Left ventricle myocardium inferior (tissue), 1 donor: ENCODE measurements around the gene BCAS4. TPM values are rescaled to one million over a fixed set of nuclear protein-coding genes. Genes with fewer than 3 reads are reported as not detected.

Source experiments
- DNase-seq: peaks from one replicate; pipeline ENCODE4 v3.0.0-alpha.2; 2020
- H3K27ac ChIP-seq: fragments of 200-600 bp; replicated peaks from 2 replicates; pipeline ENCODE4 v1.8.0; 2021
- H3K27me3 ChIP-seq: fragments of 200-600 bp; 2 replicates; pipeline ENCODE4 v1.8.0; 2021; ENCODE audit warnings: low read depth
- H3K36me3 ChIP-seq: fragments of 200-600 bp; 2 replicates; pipeline ENCODE4 v1.8.0; 2021
- H3K4me1 ChIP-seq: fragments of 200-600 bp; 2 replicates; pipeline ENCODE4 v1.8.0; 2021
- H3K4me3 ChIP-seq: fragments of 200-600 bp; 2 replicates; pipeline ENCODE4 v1.8.0; 2021; ENCODE audit warnings: mild to moderate bottlenecking, moderate library complexity
- H3K9me3 ChIP-seq: fragments of 200-600 bp; replicated peaks from 2 replicates; pipeline ENCODE4 v1.8.0; 2021
- intact Hi-C: fragments of 100-400 bp; cut with micrococcal nuclease; formaldehyde crosslinking; loops from one replicate; pipeline ENCODE4 v1.11.0; 2022
- total RNA-seq: library from RNA; stranded (reverse); fragmentation: NEBNext Ultra II Directional; extraction: Animal tissue kit (Norgen Biotek cat#: 25700); gene quantifications from one replicate; pipeline ENCODE4 v1.2.1, GENCODE V29; 2021
- TF ChIP-seq, protein P1 (sequence below): fragments of 200-600 bp; IDR thresholded peaks from 2 replicates; pipeline ENCODE4 v1.8.0; 2021; ENCODE audit warnings: antibody characterized with exemption, mild to moderate bottlenecking, borderline replicate concordance
- donor health status: DM: no; HTN: yes; CAD: no; lungs with severe emphysema.

BCAS4 gene
- total RNA-seq, 1 donor from 2014 or later = 2.1 TPM

DNA sequence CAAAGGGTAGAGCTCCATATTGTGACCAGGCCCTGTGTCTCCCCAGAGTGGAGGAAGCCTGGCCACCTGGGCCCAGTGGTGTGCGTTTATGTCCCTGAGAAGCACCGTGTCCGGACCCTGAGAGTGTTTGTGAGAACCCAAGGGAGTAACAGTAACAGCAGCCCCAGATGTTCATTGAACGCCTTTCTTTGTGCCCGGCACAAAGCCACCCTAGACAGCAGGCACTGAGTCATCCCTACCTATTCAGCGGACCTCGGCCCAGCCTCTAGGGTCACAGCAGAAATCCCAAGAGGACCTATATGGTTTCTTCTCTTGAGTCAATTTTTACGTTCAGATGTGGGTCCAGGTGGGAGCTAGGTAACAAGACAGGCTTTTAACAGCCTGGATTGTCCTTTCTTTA is 24.5 kb downstream of the BCAS4 start:
- intact Hi-C loops = no loop called here
- TF ChIP-seq, protein P1, sequence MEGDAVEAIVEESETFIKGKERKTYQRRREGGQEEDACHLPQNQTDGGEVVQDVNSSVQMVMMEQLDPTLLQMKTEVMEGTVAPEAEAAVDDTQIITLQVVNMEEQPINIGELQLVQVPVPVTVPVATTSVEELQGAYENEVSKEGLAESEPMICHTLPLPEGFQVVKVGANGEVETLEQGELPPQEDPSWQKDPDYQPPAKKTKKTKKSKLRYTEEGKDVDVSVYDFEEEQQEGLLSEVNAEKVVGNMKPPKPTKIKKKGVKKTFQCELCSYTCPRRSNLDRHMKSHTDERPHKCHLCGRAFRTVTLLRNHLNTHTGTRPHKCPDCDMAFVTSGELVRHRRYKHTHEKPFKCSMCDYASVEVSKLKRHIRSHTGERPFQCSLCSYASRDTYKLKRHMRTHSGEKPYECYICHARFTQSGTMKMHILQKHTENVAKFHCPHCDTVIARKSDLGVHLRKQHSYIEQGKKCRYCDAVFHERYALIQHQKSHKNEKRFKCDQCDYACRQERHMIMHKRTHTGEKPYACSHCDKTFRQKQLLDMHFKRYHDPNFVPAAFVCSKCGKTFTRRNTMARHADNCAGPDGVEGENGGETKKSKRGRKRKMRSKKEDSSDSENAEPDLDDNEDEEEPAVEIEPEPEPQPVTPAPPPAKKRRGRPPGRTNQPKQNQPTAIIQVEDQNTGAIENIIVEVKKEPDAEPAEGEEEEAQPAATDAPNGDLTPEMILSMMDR = no peak
- no peaks in the 10 kb centered on the region for H3K27me3 ChIP-seq
- H3K9me3 ChIP-seq = no peaks in the 10 kb centered on the region
- H3K4me1 ChIP-seq = no peaks in the 10 kb centered on the region
- DNase-seq = no peak
- no peaks in the 10 kb centered on the region for H3K36me3 ChIP-seq
- H3K27ac ChIP-seq = no peak overlapping the region
- no peak overlapping the region for H3K4me3 ChIP-seq

DNA sequence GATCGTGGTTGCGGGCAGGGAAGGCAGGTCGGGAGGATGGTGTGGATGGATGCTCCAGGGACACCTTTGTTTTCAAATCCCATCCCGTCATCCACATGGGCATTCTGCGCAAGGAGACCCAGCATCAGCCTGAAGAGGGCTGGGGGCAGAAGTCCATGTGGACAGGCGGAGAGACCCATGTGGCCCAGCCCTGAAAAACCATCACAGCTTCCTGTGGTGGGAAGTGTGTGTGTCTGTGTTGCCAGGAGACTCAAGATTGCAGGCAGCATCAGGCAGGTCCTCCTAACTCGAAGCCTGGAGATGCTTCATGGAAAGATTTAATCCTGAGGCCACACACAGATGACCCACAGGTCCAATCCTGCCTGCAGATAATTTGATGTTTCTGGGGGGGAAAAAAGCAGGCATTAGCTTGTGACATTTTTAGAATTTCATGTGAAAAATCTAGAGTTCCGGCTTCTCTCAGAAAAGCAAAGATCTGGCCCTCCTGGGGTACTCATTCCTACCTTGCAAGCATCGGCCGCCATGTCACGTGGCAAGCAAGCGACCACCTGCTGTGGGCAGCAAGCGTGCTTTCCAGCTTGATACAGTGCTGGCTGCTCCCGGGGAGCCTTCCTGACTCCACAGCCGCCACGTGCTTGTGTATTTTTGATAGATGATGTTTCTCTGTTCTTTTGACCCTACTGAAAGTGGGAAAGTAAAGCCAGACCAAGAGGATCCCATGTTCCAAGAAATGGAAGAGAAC is 25.8 kb downstream of the BCAS4 start:
- H3K27me3 ChIP-seq = no peaks in the 10 kb centered on the region
- TF ChIP-seq, protein P1 = no peak
- intact Hi-C loops = no loop called here
- no peaks in the 10 kb centered on the region for H3K36me3 ChIP-seq
- H3K4me1 ChIP-seq = no peaks in the 10 kb centered on the region
- no peak overlapping the region for H3K4me3 ChIP-seq
- DNase-seq = no peak
- no peak overlapping the region for H3K27ac ChIP-seq
- H3K9me3 ChIP-seq = no peaks in the 10 kb centered on the region

DNA sequence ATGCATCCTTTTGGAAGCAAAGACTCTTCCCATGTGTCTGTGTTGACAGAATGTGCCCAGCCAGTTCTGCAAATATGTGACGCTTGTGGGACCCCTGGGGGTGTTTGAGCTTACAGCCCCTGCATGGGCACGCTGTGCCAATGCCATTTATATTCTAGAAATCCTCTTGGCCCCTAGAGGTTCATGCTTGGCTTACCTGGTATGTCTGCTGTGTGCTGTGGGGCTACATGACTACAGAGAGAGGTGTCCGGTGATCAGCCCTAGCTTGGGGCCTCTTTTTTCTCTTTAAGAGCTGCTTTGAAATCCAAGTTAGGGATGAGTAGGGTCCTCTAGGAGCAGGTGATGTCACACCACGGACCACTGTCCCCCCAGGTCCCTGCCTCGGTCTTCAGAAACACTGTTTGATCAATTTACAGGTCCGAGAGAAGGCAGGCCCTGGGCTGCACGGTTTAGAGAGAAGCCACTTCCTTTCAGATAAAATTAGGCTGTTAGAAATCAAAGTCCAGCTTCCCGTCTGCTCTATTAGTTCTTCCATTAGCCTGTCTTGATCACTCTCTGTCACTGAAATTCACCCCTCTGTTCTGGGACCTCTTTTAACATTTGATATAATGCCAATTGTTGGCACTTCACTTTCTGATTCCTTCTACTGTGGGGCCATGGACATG is 26.5 kb downstream of the BCAS4 start:
- no peak for DNase-seq
- Histone ChIP-seq H3K4me3 (no peak overlapping the region), H3K36me3 (no peaks in the 10 kb centered on the region), H3K9me3 (no peaks in the 10 kb centered on the region), H3K4me1 (no peaks in the 10 kb centered on the region), H3K27ac (no peak overlapping the region), H3K27me3 (no peaks in the 10 kb centered on the region)
- TF ChIP-seq, protein P1 = no peak
- intact Hi-C loops = no loop called here

DNA sequence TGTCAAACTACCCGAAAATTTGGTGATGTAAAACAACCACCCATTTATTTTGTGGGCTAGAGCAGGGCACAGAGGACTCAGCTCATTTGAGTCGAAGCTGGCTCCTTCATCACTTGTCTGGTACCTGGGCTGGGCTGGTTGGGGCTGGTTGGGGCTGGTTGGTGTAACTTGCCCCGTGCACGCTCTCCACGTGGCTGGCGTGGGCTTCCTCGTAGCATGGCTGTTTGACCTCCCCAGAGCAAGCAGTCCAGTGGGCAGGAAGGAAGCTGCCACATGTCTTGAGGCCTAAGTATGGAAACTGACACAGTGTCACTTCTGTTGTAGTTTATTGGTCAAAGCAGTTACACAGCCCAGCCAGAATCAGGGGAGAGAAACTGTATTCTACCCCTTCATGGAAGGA is 27.1 kb downstream of the BCAS4 start:
- H3K4me3 ChIP-seq = no peak overlapping the region
- TF ChIP-seq, protein P1 = no peak
- no peaks in the 10 kb centered on the region for H3K4me1 ChIP-seq
- intact Hi-C loops = no loop called here
- no peaks in the 10 kb centered on the region for H3K36me3 ChIP-seq
- DNase-seq = no peak
- H3K9me3 ChIP-seq = no peaks in the 10 kb centered on the region
- H3K27ac ChIP-seq = no peak overlapping the region
- H3K27me3 ChIP-seq = no peaks in the 10 kb centered on the region

DNA sequence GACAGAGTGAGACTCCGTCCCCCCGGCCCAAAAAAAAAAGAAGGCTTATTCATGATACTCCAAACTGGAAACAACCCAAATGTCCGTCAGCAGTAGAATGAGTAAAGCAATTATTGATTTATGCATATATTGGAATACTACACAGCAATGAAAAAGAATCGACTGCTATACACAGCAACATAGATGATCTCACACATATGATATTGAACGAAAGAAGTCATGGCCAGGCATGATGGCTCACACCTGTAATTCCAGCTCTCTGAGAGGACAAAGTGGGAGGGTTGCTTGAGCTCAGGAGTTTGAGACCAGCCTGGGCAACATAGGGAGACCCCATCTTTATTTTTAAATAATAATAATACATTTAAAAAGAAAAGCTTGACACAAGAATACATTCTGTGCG is 28.5 kb downstream of the BCAS4 start:
- H3K4me1 ChIP-seq = no peaks in the 10 kb centered on the region
- H3K27ac ChIP-seq = no peak overlapping the region
- TF ChIP-seq, protein P1 = no peak
- H3K36me3 ChIP-seq = no peaks in the 10 kb centered on the region
- no peaks in the 10 kb centered on the region for H3K9me3 ChIP-seq
- no peak for DNase-seq
- H3K4me3 ChIP-seq = no peak overlapping the region
- H3K27me3 ChIP-seq = no peaks in the 10 kb centered on the region
- intact Hi-C loops = no loop called here
